OCI-LY3 (cell line): ENCODE data around the gene ZNF28.

Experiments used
- EZH2phosphoT487 ChIP-seq: fragments of 200-600 bp; shearing (Covaris generic); IDR thresholded peaks from 2 replicates; pipeline ENCODE4 v1.6.1; 2018; ENCODE audit warnings: antibody characterized with exemption, mixed run types, low read depth
- TF ChIP-seq, protein P1 (sequence below): fragments of 200-600, 300-600 bp; sonication (generic); IDR thresholded peaks from 2 replicates; pipeline ENCODE4 v1.5.1; 2014; ENCODE audit warnings: antibody characterized with exemption, low read length, low read depth

DNA sequence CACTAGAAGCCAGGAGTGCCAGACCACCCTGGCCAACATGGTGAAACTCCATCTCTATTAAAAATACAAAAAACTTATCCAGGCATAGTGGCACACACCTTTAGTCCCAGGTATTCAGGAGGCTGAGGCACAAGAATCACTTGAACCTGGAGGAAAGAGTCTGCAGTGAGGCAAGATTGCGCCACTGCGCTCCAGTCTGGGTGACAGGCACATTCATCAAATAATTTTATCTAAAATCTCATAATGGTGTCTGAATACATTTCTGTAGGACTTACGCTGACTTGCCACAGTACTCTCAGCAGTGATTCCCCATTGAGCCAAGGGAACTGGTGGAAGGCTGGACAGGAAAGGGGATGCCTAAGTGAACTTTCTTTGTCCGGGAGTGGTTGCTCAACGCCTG, 4.3 kb upstream of the ZNF28 start:
- TF ChIP-seq, protein P1, sequence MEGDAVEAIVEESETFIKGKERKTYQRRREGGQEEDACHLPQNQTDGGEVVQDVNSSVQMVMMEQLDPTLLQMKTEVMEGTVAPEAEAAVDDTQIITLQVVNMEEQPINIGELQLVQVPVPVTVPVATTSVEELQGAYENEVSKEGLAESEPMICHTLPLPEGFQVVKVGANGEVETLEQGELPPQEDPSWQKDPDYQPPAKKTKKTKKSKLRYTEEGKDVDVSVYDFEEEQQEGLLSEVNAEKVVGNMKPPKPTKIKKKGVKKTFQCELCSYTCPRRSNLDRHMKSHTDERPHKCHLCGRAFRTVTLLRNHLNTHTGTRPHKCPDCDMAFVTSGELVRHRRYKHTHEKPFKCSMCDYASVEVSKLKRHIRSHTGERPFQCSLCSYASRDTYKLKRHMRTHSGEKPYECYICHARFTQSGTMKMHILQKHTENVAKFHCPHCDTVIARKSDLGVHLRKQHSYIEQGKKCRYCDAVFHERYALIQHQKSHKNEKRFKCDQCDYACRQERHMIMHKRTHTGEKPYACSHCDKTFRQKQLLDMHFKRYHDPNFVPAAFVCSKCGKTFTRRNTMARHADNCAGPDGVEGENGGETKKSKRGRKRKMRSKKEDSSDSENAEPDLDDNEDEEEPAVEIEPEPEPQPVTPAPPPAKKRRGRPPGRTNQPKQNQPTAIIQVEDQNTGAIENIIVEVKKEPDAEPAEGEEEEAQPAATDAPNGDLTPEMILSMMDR = no peak
- TF ChIP-seq EZH2phosphoT487 = no peak
